IPS DF 6.9 (cell line): ENCODE results near the gene KCNH5.

ENCODE experiments used
- DNase-seq: peaks from one replicate; pipeline ENCODE4 v3.0.0-alpha.2; 2013; ENCODE audit warnings: low read depth, low spot score
- H3K27ac ChIP-seq: one replicate; pipeline ENCODE4 v1.5.1; 2013; ENCODE audit warnings: low read length, control low read depth
- H3K27me3 ChIP-seq: 2 replicates; pipeline ENCODE4 v1.6.1; 2013; ENCODE audit warnings: mild to moderate bottlenecking, low read length; ENCODE audit not compliant: control insufficient read depth, insufficient read depth
- H3K36me3 ChIP-seq: 2 replicates; pipeline ENCODE4 v1.6.1; 2013; ENCODE audit warnings: low read length; ENCODE audit not compliant: control insufficient read depth, insufficient read depth
- H3K4me1 ChIP-seq: 2 replicates; pipeline ENCODE4 v1.6.1; 2013; ENCODE audit warnings: low read length; ENCODE audit not compliant: control insufficient read depth, insufficient read depth
- H3K4me3 ChIP-seq: 2 replicates; pipeline ENCODE4 v1.5.1; 2013; ENCODE audit warnings: mild to moderate bottlenecking, low read length
- H3K9me3 ChIP-seq: 2 replicates; pipeline ENCODE4 v1.6.1; 2013; ENCODE audit warnings: low read length, inconsistent platforms; ENCODE audit not compliant: control insufficient read depth, insufficient read depth
- WGBS: extraction: QIAGEN DNeasy Blood & Tissue Kit; methylation state at CpG from one replicate; pipeline ENCODE4 v1.1.7; 2013; ENCODE audit warnings: mixed read lengths, missing lambda C conversion rate; ENCODE audit not compliant: insufficient read length, insufficient coverage; 5-methylcytosine and 5-hydroxymethylcytosine counted together

Gene KCNH5

DNA sequence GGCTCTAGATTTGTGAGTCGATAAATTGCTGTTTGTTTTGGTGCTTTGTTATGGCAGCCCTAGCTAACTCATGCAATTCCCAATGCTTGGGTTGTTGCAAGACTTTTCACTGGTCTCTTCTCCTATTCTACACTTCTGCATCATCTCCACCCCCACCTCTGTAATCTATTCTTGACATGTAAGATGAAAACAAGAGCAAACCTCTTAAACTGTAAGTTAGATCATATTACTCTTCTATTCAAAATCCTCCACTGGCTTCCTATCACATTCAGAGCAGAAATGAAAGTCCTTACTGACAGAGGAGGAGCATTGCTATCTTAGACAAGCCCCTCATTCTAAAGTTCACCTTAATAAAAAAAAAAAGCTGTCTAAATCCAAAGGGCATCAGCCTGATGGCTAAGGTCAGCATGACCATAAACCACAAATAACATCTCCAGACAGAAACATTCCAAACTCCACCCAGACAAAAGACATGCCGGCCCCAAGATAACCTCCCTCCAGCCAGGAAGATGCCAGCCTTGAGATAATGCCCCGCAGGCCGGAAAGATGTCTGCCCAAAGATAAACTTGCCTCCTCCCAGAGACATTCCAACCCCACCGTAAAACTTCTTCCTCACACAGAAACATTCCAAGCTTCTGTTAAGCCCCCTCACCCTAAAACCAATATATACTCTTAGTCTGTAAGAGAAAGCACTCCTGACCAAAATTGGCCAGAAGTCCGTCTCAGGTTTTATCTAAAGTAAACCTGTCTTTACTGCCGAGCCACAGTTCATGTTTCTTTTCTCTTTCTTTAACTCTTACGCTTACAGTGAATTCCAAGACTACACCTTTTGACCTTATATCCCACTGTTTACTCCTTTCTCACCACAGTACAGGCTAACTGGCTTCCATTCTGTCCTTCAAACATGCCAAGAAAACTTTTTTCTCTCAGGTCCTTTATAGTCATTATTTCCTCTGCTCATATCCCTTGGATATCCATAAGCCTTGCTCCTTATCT lies 308.9 kb downstream of the KCNH5 start:
- no peak overlapping the region for H3K4me3 ChIP-seq
- no CpG with 5 or more reads among the region's 8 CpGs for WGBS
- H3K9me3 ChIP-seq, result no peaks in the 10 kb centered on the region
- H3K27me3 ChIP-seq, result no peaks in the 10 kb centered on the region
- no peak overlapping the region for H3K27ac ChIP-seq
- no peak for DNase-seq
- H3K4me1 ChIP-seq, result no peaks in the 10 kb centered on the region
- no peaks in the 10 kb centered on the region for H3K36me3 ChIP-seq

- Histone ChIP-seq H3K4me1 (no peaks in the 10 kb centered on the region), H3K4me3 (no peak overlapping the region), H3K36me3 (no peaks in the 10 kb centered on the region), H3K27ac (no peak overlapping the region), H3K27me3 (no peaks in the 10 kb centered on the region), H3K9me3 (no peaks in the 10 kb centered on the region)
- no CpG with 5 or more reads among the region's 2 CpGs for WGBS
- DNase-seq, result no peak
These were observed 310.4 kb downstream of the KCNH5 start for GRCh38 chr14:62734831-62735230.

- H3K27me3 ChIP-seq, result no peaks in the 10 kb centered on the region
- no peaks in the 10 kb centered on the region for H3K4me1 ChIP-seq
- no peaks in the 10 kb centered on the region for H3K36me3 ChIP-seq
- WGBS, result no CpG with 5 or more reads among the region's 2 CpGs
- no peak for DNase-seq
- no peak overlapping the region for H3K27ac ChIP-seq
- no peaks in the 10 kb centered on the region for H3K9me3 ChIP-seq
- H3K4me3 ChIP-seq, result no peak overlapping the region
These were observed 322.9 kb downstream of the KCNH5 start for GRCh38 chr14:62722406-62722805.

GRCh38 chr14:62718629-62719028 lies 326.6 kb downstream of the KCNH5 start:
- no CpG with 5 or more reads among the region's 1 CpG for WGBS
- Histone ChIP-seq H3K4me3 (no peak overlapping the region), H3K36me3 (no peaks in the 10 kb centered on the region), H3K9me3 (no peaks in the 10 kb centered on the region), H3K27me3 (no peaks in the 10 kb centered on the region), H3K4me1 (no peaks in the 10 kb centered on the region), H3K27ac (no peak overlapping the region)
- no peak for DNase-seq

DNA sequence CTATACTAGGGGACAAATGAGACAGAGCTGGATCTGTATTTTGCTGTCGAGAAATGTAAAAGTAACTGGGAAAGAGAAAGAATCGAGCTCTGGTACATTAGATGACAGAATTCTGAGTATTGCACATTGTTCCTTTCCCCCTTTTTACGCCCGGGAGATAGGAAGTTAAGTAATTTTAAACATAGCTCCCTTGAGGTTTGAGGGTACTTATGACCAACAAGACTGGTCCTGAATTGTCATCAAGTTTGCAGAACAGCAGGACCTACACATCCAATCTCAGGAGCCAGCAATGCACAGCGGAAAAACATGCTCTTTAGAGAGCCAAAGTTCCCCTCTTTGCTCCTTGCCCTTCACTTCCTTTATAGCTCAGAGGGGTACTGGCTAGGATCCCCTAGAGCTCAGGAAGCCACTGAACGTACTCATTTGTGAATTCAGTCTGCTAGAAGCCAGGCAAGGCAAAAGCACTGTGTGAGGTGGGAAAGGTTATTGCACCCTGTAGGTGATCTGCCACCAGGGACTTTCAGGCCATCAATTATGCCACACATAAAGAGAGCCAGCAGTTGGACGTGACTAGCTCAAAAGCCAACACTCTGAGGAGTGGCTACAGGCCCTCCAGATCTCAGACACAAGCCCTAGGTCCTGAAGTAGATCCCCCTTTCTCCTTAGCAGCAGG lies 333.8 kb downstream of the KCNH5 start:
- H3K4me3 ChIP-seq, result no peak overlapping the region
- H3K4me1 ChIP-seq, result no peaks in the 10 kb centered on the region
- H3K9me3 ChIP-seq, result no peaks in the 10 kb centered on the region
- no peaks in the 10 kb centered on the region for H3K36me3 ChIP-seq
- WGBS, result no CpG with 5 or more reads among the region's 7 CpGs
- DNase-seq, result no peak
- no peak overlapping the region for H3K27ac ChIP-seq
- no peaks in the 10 kb centered on the region for H3K27me3 ChIP-seq

- no peak for DNase-seq
- Histone ChIP-seq H3K27ac (no peak overlapping the region), H3K36me3 (no peaks in the 10 kb centered on the region), H3K27me3 (no peaks in the 10 kb centered on the region), H3K4me3 (no peak overlapping the region), H3K4me1 (no peaks in the 10 kb centered on the region), H3K9me3 (no peaks in the 10 kb centered on the region)
These were observed 334.4 kb downstream of the KCNH5 start for GRCh38 chr14:62710811-62711210.

DNA sequence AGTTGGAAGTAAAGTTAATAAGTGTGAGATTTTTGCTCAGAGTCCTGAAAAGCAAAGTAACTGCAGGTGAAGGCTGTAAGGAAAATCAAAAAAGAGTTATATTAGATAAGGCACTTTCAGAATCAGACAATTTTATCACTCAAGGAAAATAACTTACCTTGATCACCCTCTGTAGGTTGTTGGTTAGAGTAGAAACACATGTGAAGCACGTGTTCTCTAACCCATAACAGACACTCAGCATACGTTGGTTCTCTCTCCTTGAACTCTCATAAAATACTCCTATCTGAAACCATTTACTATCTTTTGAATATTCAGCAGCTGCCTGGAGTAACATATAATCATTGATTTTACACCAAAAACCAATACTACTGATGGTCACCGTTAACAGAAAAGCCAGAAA lies 335.5 kb downstream of the KCNH5 start:
- H3K27ac ChIP-seq, result no peak overlapping the region
- WGBS, result no CpG with 5 or more reads among the region's 3 CpGs
- no peak for DNase-seq
- H3K36me3 ChIP-seq, result no peaks in the 10 kb centered on the region
- H3K4me3 ChIP-seq, result no peak overlapping the region
- no peaks in the 10 kb centered on the region for H3K4me1 ChIP-seq
- no peaks in the 10 kb centered on the region for H3K9me3 ChIP-seq
- H3K27me3 ChIP-seq, result no peaks in the 10 kb centered on the region

DNA sequence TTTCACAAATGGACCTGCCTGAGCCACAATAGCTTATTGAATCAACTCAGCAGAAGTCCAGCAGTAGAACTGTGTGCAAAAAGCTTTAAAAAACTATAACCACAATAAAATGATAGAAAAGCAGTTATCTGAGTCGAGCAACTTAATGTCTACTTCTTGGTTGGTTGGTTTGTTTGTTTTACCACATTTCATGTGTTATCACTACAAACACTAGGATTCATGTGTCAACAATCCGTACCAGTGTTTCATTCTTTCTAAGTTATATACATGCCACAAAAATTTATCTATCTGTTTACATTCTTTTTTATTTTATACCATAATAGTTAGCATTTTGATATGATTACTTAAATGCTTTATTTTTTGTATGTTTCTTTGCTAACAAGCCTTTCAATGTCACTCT lies 339.0 kb downstream of the KCNH5 start:
- Histone ChIP-seq H3K9me3 (no peaks in the 10 kb centered on the region), H3K27me3 (no peaks in the 10 kb centered on the region), H3K4me1 (no peaks in the 10 kb centered on the region), H3K27ac (no peak overlapping the region), H3K36me3 (no peaks in the 10 kb centered on the region), H3K4me3 (no peak overlapping the region)
- DNase-seq, result no peak
- no CpG with 5 or more reads among the region's 2 CpGs for WGBS

DNA sequence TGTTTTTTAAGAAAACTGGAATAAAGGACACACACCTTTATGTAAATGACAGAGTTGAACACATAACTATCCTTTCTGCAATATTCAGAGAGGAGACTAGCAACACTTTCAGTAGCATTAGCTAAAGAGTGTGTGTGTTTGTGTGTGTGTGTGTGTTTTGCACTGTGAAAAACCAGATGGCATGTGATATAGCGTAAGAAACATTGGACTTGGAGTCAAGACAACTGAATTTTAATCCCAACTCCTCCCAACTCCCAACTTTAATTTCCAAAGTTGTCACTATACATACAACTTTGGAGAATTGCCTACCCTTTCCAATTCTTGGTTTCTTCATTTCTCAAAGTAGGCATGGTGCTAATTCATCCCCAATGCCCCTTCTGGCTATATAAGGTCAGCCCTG lies 347.8 kb downstream of the KCNH5 start:
- no peak overlapping the region for H3K4me3 ChIP-seq
- H3K27me3 ChIP-seq, result no peaks in the 10 kb centered on the region
- WGBS, result no CpG with 5 or more reads among the region's 1 CpG
- H3K9me3 ChIP-seq, result no peaks in the 10 kb centered on the region
- H3K4me1 ChIP-seq, result no peaks in the 10 kb centered on the region
- H3K27ac ChIP-seq, result no peak overlapping the region
- no peaks in the 10 kb centered on the region for H3K36me3 ChIP-seq
- DNase-seq, result no peak

DNA sequence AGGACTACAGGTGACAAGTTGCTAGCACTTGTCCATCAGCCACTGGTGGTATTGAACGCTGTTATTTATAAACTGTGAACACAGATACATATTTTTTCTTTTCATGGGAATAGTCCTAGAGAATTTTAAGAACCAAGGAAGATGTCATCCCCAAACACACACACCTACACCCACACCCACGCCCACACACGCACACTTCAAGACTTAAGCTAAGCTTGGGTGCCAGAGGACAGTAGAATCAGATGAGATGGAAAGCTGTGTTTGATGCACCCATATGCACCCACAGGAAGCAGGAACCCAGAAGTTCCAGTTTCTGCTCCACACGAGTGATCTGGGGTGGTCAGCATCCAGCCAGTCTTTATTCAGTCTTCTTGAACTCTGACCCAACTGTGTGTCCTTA lies 348.3 kb downstream of the KCNH5 start:
- Histone ChIP-seq H3K27ac (no peak overlapping the region), H3K36me3 (no peaks in the 10 kb centered on the region), H3K9me3 (no peaks in the 10 kb centered on the region), H3K27me3 (no peaks in the 10 kb centered on the region), H3K4me3 (no peak overlapping the region), H3K4me1 (no peaks in the 10 kb centered on the region)
- DNase-seq, result no peak
- no CpG with 5 or more reads among the region's 4 CpGs for WGBS
